Immature natural killer cell (primary cell): ENCODE data around the gene PRSS21. TPM values are rescaled to one million over a fixed set of nuclear protein-coding genes. Genes with fewer than 3 reads are reported as not detected.

Experiments used
- DNase-seq, 3 donors: peaks; one replicate each; pipeline ENCODE4 v3.0.0; 2022; ENCODE audit warnings: mixed read lengths in 1 of 3
- H3K27ac Mint-ChIP-seq, 6 donors: one replicate each; pipeline ENCODE4 v1.8.0; 2020; ENCODE audit warnings: mixed read lengths in 6 of 6, mild to moderate bottlenecking in 5 of 6, inconsistent platforms in 4 of 6, moderate library complexity in 3 of 6
- H3K27me3 Mint-ChIP-seq, 3 donors: one replicate each; pipeline ENCODE4 v1.8.0; 2020 to 2021; ENCODE audit warnings: low read depth in 3 of 3, mild to moderate bottlenecking in 3 of 3, mixed read lengths in 3 of 3, moderate library complexity in 3 of 3, inconsistent platforms in 1 of 3
- H3K36me3 Mint-ChIP-seq, 3 donors: one replicate each; pipeline ENCODE4 v1.8.0; 2020; ENCODE audit warnings: mixed read lengths in 3 of 3, inconsistent platforms in 2 of 3, mild to moderate bottlenecking in 2 of 3
- H3K4me1 Mint-ChIP-seq, 2 donors: one replicate each; pipeline ENCODE4 v1.8.0; 2020; ENCODE audit warnings: inconsistent platforms in 2 of 2, mild to moderate bottlenecking in 2 of 2, mixed read lengths in 2 of 2, moderate library complexity in 1 of 2
- H3K4me3 Mint-ChIP-seq, 5 donors: one replicate each; pipeline ENCODE4 v1.8.0; 2020; ENCODE audit warnings: mild to moderate bottlenecking in 5 of 5, mixed read lengths in 5 of 5, inconsistent platforms in 3 of 5, moderate library complexity in 3 of 5
- H3K9me3 Mint-ChIP-seq, 6 donors: one replicate each; pipeline ENCODE4 v1.8.0; 2020; ENCODE audit warnings: mild to moderate bottlenecking in 6 of 6, mixed read lengths in 6 of 6, inconsistent platforms in 4 of 6, moderate library complexity in 3 of 6
- polyA plus RNA-seq, 3 donors: library from polyadenylated mRNA; unstranded; fragments of 300-500 nt; fragmentation: Illumina TruSeq; gene quantifications; one replicate each; pipeline ENCODE4 v1.2.3, GENCODE V29; 2021

The PRSS21 gene
- polyA plus RNA-seq, 3 donors from 2014 or later: 3.1 to 11.0 (median 6.8) TPM

DNA sequence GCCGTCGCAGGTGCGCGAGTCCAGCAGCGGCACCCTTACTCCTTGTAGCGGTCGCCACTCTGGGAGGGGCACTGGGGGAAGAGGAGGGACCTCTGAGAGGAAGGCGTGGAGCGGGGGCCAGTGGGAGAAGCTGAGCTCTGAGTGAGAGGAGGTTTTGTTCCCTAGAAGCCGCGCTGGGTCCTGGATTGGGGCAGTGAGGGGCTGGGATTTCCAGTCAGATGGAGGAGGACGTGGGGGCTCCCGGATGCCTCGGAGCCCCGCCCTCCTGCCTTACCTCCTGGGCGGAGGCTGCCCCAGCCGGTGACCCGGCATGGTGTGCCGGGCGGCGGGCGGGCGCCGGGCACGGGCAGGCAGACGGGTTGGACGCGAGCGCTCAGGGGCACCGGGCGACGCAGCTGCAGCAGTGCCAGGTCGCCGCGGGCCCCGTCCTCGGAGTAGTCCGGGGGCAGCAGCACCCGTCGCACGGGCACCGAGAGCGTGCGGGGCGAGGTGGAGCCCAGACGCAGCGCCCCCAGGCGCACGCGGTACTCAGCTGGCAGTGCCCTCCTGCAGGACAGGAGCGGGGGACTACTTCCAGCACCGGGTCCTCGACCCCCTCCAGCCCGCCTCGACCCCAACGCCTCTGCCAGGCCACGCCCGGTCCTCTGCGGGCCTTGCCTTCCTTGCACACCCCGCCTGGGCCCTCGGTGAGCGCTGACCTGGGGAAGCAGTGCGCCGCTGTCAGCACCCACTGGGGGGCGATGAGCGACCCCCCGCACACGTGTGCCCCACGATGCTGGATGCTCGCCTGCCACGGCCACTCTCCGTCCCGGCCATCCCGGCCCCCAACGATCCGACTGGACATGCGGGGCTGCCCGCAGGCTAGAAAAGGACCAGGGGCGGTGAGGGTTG lies 31.7 kb upstream of the PRSS21 start:
- peaks cover 11 to 21% of the 10 kb centered on the region in 2 donors for H3K4me1 Mint-ChIP-seq
- no peaks in the 10 kb centered on the region for H3K36me3 Mint-ChIP-seq
- H3K27me3 Mint-ChIP-seq: peaks cover 0 to 4% (median 4%) of the 10 kb centered on the region in 3 donors

DNA sequence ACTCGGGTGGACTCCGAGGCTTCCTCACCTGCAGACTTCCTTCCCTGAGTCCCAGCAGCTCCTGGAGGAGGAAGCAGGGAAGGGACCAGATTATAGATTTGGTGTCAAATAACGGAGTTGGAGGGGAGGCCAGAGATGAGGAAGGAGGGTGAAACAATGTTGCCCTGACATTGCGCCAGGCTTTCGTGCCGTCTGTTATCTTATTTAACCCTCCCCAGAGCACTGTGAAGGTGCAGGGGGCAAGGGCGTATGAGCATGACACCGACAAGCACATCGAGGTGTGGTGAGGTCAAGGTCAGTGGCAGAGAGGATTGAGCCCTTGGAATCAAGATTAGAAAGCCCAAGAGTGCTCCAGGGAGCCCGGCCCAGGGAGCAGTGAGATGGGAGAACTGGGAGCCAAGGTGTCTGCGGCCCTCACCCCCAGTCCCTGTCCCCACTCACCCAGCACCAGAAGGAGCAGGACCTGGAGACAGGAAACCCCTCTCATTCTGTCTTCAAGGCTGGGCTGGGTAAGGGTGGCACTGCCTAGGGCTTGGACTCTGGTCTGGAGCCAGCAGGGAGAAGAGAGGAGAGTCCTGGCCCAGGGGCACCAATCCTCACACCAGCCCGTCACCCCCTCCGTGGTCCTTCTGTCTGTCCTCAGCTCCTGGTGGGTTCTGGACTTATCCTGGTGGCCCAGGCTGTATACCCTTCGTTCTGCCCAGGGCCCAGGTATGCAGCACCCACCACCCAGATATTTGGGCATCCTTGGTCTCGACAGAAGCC lies 30.8 kb upstream of the PRSS21 start:
- Mint-ChIP-seq H3K27me3 (peaks cover 0 to 4% (median 2%) of the 10 kb centered on the region in 3 donors), H3K9me3 (no peaks in the 10 kb centered on the region), H3K4me3 (peak overlapping the region in 3 of 5 donors; percentile 5 to 53 (median 47)), H3K36me3 (no peaks in the 10 kb centered on the region), H3K27ac (no peak overlapping the region), H3K4me1 (peaks cover 5 to 15% of the 10 kb centered on the region in 2 donors)
- no peak for DNase-seq

More for the DNA sequence above, 31.7 kb upstream of the PRSS21 start:
- H3K27ac Mint-ChIP-seq: no peak overlapping the region
- H3K4me3 Mint-ChIP-seq: peak overlapping the region; percentile 76 to 80 (median 78)
- no peaks in the 10 kb centered on the region for H3K9me3 Mint-ChIP-seq
- DNase-seq: no peak

DNA sequence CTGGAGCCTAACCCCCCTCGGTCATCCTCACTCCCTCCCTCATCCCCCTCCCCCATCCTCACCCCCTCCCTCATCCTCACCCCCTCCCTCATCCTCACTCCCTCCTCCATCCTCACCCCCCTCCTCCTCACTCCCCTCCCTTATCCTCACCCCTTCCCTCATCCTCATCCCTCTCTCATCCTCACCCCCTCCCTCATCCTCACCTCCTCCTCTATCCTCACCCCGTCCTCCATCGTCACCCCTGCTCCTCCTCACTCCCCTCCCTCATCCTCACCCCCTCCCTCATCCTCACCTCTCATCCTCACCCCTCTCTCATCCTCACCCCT lies 30.2 kb upstream of the PRSS21 start:
- DNase-seq: no peak
- H3K4me3 Mint-ChIP-seq: no peak overlapping the region
- no peak overlapping the region for H3K27ac Mint-ChIP-seq
- H3K9me3 Mint-ChIP-seq: no peaks in the 10 kb centered on the region
- peaks cover 5 to 15% of the 10 kb centered on the region in 2 donors for H3K4me1 Mint-ChIP-seq
- no peaks in the 10 kb centered on the region for H3K36me3 Mint-ChIP-seq
- H3K27me3 Mint-ChIP-seq: peaks cover 0 to 4% (median 2%) of the 10 kb centered on the region in 3 donors

DNA sequence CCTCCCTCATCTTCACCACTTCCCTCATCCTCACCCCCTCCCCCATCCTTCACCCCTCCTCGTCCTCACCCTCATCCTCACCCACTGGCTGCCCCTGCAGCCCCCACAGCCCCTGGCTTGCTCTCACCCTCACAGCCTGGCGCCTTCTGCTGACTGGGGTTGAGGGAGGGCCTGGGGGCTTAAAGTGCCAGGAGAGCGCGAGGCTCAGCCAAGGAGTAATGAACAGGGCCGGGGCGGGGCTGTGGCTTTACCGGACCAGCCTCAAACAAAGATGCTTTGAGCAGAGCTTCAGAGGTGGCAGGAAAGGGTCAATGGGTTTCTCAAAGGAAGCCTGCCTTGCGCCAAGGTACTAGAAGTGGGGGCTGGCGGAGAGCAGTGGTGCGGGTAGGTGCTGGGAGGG lies 29.6 kb upstream of the PRSS21 start, which contains the start of gene PRSS33:
TSS of gene PRSS33 (minus strand) at position 155 of the 400 bp plus-strand sequence. CDS start 1,013 bp downstream, outside the sequence.
- no peak for DNase-seq
- peak within 1 kb of the TSS in 4 of 5 donors; percentile 26 to 45 (median 42) for H3K4me3 Mint-ChIP-seq
- H3K27me3 Mint-ChIP-seq: peaks cover 2 to 6% (median 4%) of the 10 kb centered on the region in 3 donors
- H3K4me1 Mint-ChIP-seq: peaks cover 5 to 15% of the 10 kb centered on the region in 2 donors
- no peaks in the 10 kb centered on the region for H3K9me3 Mint-ChIP-seq
- no peaks in the 10 kb centered on the region for H3K36me3 Mint-ChIP-seq
- H3K27ac Mint-ChIP-seq: peak within 1 kb of the TSS in 1 of 6 donors; percentile 75

DNA sequence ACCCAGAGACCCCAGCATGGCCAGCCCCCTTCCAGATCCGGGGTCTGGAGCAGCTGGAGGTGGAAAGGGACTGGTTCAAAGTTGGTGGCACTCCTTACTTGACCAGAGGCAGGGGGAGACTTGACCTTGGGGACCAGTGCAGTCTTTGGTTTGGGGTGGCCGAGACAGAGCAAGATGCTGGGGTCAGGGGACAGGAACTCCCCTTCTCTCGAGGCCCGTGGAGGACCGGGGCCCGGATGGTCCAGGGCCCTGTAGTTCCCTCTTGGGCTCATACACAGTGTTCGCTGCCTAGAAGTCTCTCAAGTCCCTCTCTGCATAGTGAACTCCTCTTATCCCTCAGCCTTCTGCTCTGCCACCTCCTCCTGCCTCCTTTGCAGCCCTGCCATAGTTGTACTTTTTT lies 29.1 kb upstream of the PRSS21 start:
- H3K4me1 Mint-ChIP-seq: peaks cover 5 to 15% of the 10 kb centered on the region in 2 donors
- H3K27me3 Mint-ChIP-seq: peaks cover 2 to 6% (median 4%) of the 10 kb centered on the region in 3 donors
- H3K9me3 Mint-ChIP-seq: no peaks in the 10 kb centered on the region
- H3K36me3 Mint-ChIP-seq: no peaks in the 10 kb centered on the region
- no peak for DNase-seq
- no peak overlapping the region for H3K4me3 Mint-ChIP-seq
- H3K27ac Mint-ChIP-seq: no peak overlapping the region

DNA sequence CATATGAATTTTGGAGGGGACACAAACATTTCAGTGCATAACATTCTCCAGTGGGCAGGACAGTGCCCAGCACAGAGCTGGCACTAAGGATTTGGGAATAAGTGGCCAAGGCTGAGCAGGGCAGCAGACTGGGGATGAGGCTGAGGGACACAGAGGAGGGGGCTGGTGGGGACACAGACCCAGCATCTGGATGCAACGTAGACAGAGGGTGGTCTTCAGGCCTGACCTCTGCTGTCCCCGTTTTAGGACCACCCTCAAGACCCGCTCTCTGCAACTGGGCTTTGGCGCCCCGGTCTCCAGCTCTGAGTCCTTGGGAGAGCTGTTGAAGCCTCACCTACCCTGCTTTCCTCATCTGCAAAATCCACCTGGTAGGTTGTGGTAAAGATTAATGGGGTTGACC lies 26.4 kb upstream of the PRSS21 start:
- no peak overlapping the region for H3K4me3 Mint-ChIP-seq

DNA sequence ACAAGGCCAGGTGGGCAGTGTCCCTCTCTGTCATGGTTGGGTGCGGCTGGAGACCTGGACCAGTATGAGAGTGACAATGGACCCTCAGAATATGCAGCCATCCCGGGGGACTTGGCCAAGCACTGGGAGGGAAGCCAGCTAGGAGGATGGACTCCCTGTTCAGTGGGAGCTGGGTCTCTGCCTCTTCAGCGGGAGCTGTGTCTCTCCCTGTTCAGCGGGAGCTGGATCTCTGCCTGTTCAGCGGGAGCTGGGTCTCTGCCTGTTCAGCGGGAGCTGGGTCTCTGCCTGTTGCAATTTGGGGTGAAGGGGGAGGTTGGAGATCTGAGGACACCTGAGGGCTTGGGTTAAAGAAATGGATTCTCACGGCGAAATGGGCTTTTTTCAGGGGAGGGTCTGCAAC lies 25.9 kb upstream of the PRSS21 start:
- H3K27me3 Mint-ChIP-seq: peaks cover 6 to 8% (median 8%) of the 10 kb centered on the region in 3 donors
- no peak overlapping the region for H3K27ac Mint-ChIP-seq
- DNase-seq: no peak
- H3K4me1 Mint-ChIP-seq: peaks cover 5 to 8% of the 10 kb centered on the region in 2 donors
- no peaks in the 10 kb centered on the region for H3K9me3 Mint-ChIP-seq
- H3K36me3 Mint-ChIP-seq: no peaks in the 10 kb centered on the region
- H3K4me3 Mint-ChIP-seq: no peak overlapping the region

More for the DNA sequence above, 26.4 kb upstream of the PRSS21 start:
- no peaks in the 10 kb centered on the region for H3K36me3 Mint-ChIP-seq
- H3K27ac Mint-ChIP-seq: no peak overlapping the region
- peaks cover 4 to 5% (median 4%) of the 10 kb centered on the region in 3 donors for H3K27me3 Mint-ChIP-seq
- no peak for DNase-seq
- H3K4me1 Mint-ChIP-seq: peaks cover 5 to 12% of the 10 kb centered on the region in 2 donors
- no peaks in the 10 kb centered on the region for H3K9me3 Mint-ChIP-seq

DNA sequence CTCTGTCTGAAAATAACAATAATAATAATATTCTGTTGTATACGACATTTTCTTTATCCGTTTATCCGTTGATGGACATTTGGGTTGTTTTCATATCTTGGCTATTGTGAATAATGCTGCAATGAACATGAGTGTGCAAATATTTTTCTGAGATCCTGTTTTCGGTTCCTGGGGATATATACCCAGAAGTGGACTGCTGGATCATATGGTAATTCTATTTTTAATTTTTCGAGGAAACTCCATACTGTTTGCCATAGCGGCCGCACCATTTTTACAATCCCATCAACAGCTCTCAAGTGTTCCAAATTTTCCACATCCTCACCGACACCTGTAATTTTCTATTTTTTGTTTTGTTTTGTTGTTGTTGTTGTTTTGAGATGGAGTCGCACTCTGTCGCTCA lies 24.1 kb upstream of the PRSS21 start:
- peaks cover 0 to 2% of the 10 kb centered on the region in 2 donors for H3K4me1 Mint-ChIP-seq
- H3K36me3 Mint-ChIP-seq: no peaks in the 10 kb centered on the region
- no peak overlapping the region for H3K4me3 Mint-ChIP-seq

DNA sequence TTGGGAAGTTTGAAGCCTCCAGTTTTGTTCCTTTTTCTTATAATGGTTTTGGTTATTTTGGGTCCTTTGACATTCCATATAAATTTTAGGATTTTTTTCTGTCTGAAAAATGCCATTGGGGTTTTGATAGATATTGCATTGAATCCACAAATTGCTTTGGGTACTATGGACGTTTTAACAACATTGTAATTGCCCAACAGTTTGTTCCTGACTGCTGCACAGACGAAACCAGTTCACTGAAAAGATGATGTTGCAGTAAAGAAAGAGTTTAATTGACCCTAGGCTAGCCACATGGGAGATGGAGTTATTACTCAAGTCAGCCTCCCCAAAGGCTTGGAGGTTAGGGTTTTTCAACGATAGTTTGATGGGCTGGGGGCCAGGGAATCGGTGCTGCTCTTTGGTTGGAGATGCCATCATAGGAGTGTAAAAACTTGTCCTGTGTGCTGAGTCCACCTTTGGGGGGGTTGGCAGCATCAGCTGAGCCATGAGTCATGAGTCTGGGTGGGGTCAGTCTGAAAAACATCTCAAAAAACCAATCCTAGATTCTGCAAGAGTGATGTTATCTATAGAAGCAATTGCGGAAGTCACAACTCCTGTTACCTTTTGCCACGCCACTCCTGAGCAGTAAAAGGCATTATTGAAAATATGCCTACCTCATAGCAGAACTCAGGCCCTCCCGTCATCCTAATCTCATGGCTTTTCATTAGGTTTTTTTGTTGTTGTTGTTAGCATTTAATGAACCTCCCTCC lies 21.5 kb upstream of the PRSS21 start:
- no peaks in the 10 kb centered on the region for H3K9me3 Mint-ChIP-seq
- H3K4me1 Mint-ChIP-seq: no peaks in the 10 kb centered on the region
- no peaks in the 10 kb centered on the region for H3K36me3 Mint-ChIP-seq
- DNase-seq: no peak
- H3K27ac Mint-ChIP-seq: no peak overlapping the region
- H3K4me3 Mint-ChIP-seq: no peak overlapping the region
- H3K27me3 Mint-ChIP-seq: peaks cover 6% of the 10 kb centered on the region in 3 donors

More for the DNA sequence above, 24.1 kb upstream of the PRSS21 start:
- Mint-ChIP-seq H3K27me3 (peaks cover 6 to 8% (median 6%) of the 10 kb centered on the region in 3 donors), H3K9me3 (no peaks in the 10 kb centered on the region), H3K27ac (no peak overlapping the region)
- no peak for DNase-seq

DNA sequence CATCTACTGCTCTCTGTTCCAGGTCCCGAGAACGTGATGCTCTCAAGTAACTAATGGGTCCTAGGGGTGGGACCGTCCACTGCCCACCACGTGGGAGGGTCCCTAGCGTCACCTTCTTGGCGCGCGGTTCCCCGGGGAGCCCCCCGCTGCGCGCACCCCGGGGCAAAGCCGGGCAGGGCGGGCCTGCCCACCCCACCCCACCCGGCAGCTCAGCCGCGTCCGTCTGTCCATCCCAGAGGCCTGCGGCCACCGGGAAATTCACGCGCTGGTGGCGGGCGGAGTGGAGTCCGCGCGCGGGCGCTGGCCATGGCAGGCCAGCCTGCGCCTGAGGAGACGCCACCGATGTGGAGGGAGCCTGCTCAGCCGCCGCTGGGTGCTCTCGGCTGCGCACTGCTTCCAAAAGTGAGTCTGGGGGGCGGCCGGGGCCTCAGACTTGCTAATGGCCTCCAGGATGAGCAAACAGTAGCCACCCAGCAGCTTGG lies 18.3 kb upstream of the PRSS21 start:
- H3K4me3 Mint-ChIP-seq: no peak overlapping the region
- H3K27me3 Mint-ChIP-seq: peaks cover 2 to 5% (median 4%) of the 10 kb centered on the region in 3 donors
- peaks cover 0 to 2% (median 0%) of the 10 kb centered on the region in 6 donors for H3K9me3 Mint-ChIP-seq
- no peak for DNase-seq
- no peaks in the 10 kb centered on the region for H3K4me1 Mint-ChIP-seq
- no peaks in the 10 kb centered on the region for H3K36me3 Mint-ChIP-seq
- no peak overlapping the region for H3K27ac Mint-ChIP-seq

DNA sequence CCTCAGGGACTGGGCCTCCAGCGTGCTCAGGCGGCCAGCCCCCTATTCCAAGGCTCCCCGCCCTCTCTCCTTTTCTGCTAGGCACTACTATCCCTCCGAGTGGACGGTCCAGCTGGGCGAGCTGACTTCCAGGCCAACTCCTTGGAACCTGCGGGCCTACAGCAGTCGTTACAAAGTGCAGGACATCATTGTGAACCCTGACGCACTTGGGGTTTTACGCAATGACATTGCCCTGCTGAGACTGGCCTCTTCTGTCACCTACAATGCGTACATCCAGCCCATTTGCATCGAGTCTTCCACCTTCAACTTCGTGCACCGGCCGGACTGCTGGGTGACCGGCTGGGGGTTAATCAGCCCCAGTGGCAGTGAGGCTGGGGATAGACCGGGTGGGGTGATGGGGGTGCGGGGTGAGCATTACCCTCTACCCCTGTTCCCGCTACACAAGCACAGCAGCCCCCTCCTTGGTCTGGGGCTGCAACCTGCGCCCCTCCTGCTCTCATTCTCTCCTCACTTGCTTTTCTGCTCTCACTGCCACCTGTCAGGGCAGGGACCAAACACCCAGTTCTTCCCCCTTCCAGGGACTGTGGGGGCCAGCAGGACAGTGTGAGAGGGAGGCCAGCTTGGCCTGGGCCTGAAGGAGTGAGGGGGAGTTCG lies 17.7 kb upstream of the PRSS21 start:
- Mint-ChIP-seq H3K27ac (no peak overlapping the region), H3K9me3 (peaks cover 0 to 6% (median 0%) of the 10 kb centered on the region in 6 donors), H3K27me3 (peaks cover 2 to 6% (median 5%) of the 10 kb centered on the region in 3 donors), H3K36me3 (no peaks in the 10 kb centered on the region), H3K4me3 (no peak overlapping the region), H3K4me1 (no peaks in the 10 kb centered on the region)
- no peak for DNase-seq

DNA sequence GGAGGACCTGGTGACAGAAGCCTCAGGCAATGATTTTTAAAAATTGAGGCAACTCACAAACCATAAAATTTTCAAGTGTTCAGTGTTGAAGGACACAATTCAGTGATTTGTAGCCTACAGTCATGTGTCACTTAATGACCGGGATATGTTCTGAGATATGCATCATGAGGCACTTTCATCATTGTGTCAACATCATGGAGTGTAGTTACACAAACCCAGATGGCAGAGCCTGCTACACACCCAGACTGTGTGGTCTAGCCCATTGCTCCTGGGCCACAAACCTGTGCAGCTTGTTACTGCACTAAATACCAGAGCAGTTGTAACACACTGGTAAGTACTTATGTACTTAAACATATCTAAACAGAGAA lies 17.2 kb upstream of the PRSS21 start:
- H3K4me1 Mint-ChIP-seq: no peaks in the 10 kb centered on the region
- H3K27ac Mint-ChIP-seq: no peak overlapping the region
- no peak overlapping the region for H3K4me3 Mint-ChIP-seq
- DNase-seq: no peak
- peaks cover 2 to 8% (median 5%) of the 10 kb centered on the region in 3 donors for H3K27me3 Mint-ChIP-seq
- no peaks in the 10 kb centered on the region for H3K36me3 Mint-ChIP-seq
- H3K9me3 Mint-ChIP-seq: peaks cover 0 to 6% (median 0%) of the 10 kb centered on the region in 6 donors
